ENCODE measurements around the gene SIK3.

The SIK3 gene

GRCh38 chr11:116833491-116833815, 264.8 kb downstream of the SIK3 start:
- DNase-seq: no peak

- DNase-seq: no peak
These were observed 265.6 kb downstream of the SIK3 start for GRCh38 chr11:116832350-116833290.

GRCh38 chr11:116831790-116832349, 266.4 kb downstream of the SIK3 start:
- no peak for DNase-seq

GRCh38 chr11:116830184-116830912, 267.9 kb downstream of the SIK3 start:
- DNase-seq: no peak

GRCh38 chr11:116829525-116830183, 268.6 kb downstream of the SIK3 start, which contains the start of gene APOC3:
TSS of gene APOC3 (plus strand) at chr11:116829907. CDS start at chr11:116830583, 676 bp downstream.
- no peak for DNase-seq

GRCh38 chr11:116828632-116829524, 269.4 kb downstream of the SIK3 start:
- DNase-seq: no peak

- DNase-seq: no peak
These were observed 270.8 kb downstream of the SIK3 start for GRCh38 chr11:116827461-116827860.

- no peak for DNase-seq
These were observed 271.3 kb downstream of the SIK3 start for GRCh38 chr11:116826751-116827431.

GRCh38 chr11:116825854-116826750, 272.1 kb downstream of the SIK3 start:
- DNase-seq: no peak

- DNase-seq: no peak
These were observed 272.8 kb downstream of the SIK3 start for GRCh38 chr11:116825434-116825833.

GRCh38 chr11:116823031-116823843, 275.0 kb downstream of the SIK3 start, which contains the start of gene APOA4:
TSS of gene APOA4 (minus strand) at chr11:116823304. CDS start at chr11:116823191, 113 bp downstream.
- DNase-seq: no peak

GRCh38 chr11:116822575-116822974, 275.7 kb downstream of the SIK3 start:
- no peak for DNase-seq

- DNase-seq: no peak
These were observed 276.9 kb downstream of the SIK3 start for GRCh38 chr11:116821050-116821918.

- no peak for DNase-seq
These were observed 279.2 kb downstream of the SIK3 start for GRCh38 chr11:116819049-116819448.

GRCh38 chr11:116814502-116814901, 283.7 kb downstream of the SIK3 start:
- DNase-seq: no peak

GRCh38 chr11:116813781-116814471, 284.3 kb downstream of the SIK3 start:
- DNase-seq: no peak

GRCh38 chr11:116813170-116813569, 285.1 kb downstream of the SIK3 start:
- DNase-seq: no peak

GRCh38 chr11:116812109-116812508, 286.1 kb downstream of the SIK3 start:
- DNase-seq: no peak

Measured in CD4-positive, alpha-beta T cell treated with Interleukin-4 for 4 hours (primary cell).